H1 (cell line): ENCODE data around the gene IP6K1.
"Not testable (repeated sequence)": the region's sequence is repeated elsewhere in the genome, so short reads cannot be mapped to it uniquely, and the experiment has no call there.

ENCODE experiments used
- BRCA1 ChIP-seq: IDR thresholded peaks from 2 replicates; pipeline ENCODE4 v1.6.1; 2012; ENCODE audit warnings: low read depth, low read length, improper control_type of control experiment
- CEBPB ChIP-seq: IDR thresholded peaks from 2 replicates; pipeline ENCODE4 v1.6.1; 2012; ENCODE audit warnings: low read depth, low read length
- KDM1A ChIP-seq: fragments of 200-600, 300-600 bp; sonication (generic); IDR thresholded peaks from 2 replicates; pipeline ENCODE4 v1.7.1; 2016; ENCODE audit warnings: mild to moderate bottlenecking, low read length, borderline replicate concordance
- POLR2AphosphoS5 ChIP-seq: IDR thresholded peaks from 2 replicates; pipeline ENCODE4 v1.6.1; 2011; ENCODE audit warnings: low read depth, low read length
- YY1 ChIP-seq: IDR thresholded peaks from 2 replicates; pipeline ENCODE4 v1.6.1; 2011; ENCODE audit warnings: low read depth, mild to moderate bottlenecking, low read length
- TF ChIP-seq, protein P1 (sequence below), 3 experiments: IDR thresholded peaks; 1 replicate in 2 of 3; 2 replicates in 1 of 3; pipeline versions ENCODE4 v1.5.1 to v1.6.1; 2011; ENCODE audit warnings: low read length in 3 of 3, mild to moderate bottlenecking in 3 of 3, inconsistent platforms in 2 of 3, low read depth in 1 of 3, moderate library complexity in 1 of 3; ENCODE audit not compliant: insufficient read depth in 1 of 3; ENCODE audit errors: control extremely low read depth in 1 of 3
- TF ChIP-seq, protein P2 (sequence below): IDR thresholded peaks from 2 replicates; pipeline ENCODE4 v1.6.1; 2012; ENCODE audit warnings: inconsistent platforms

DNA sequence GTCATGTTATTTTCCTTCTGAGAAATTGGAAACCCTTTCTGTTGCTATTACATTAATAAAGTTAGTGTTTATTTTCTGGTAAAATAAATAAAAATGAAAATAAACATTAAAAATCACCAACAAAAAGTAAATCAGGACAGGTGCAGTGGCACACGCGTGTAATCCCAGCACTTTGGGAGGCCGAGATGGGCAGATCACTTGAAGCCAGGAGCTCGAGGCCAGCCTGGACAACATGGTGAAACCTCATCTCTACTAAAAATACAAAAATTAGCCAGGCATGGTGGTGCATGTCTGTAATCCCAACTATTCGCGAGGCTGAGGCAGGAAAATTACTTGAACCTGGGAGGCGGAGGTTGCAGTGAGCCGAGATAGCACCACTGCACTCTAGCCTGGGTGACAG lies 10.2 kb downstream of the IP6K1 start:
- TF ChIP-seq KDM1A, POLR2AphosphoS5, CEBPB, YY1, BRCA1: not testable (repeated sequence)
- TF ChIP-seq, protein P1, sequence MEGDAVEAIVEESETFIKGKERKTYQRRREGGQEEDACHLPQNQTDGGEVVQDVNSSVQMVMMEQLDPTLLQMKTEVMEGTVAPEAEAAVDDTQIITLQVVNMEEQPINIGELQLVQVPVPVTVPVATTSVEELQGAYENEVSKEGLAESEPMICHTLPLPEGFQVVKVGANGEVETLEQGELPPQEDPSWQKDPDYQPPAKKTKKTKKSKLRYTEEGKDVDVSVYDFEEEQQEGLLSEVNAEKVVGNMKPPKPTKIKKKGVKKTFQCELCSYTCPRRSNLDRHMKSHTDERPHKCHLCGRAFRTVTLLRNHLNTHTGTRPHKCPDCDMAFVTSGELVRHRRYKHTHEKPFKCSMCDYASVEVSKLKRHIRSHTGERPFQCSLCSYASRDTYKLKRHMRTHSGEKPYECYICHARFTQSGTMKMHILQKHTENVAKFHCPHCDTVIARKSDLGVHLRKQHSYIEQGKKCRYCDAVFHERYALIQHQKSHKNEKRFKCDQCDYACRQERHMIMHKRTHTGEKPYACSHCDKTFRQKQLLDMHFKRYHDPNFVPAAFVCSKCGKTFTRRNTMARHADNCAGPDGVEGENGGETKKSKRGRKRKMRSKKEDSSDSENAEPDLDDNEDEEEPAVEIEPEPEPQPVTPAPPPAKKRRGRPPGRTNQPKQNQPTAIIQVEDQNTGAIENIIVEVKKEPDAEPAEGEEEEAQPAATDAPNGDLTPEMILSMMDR (IDR thresholded peaks at IDR 0.05; ENCODE audit: control extremely low read depth in 1 of 3, insufficient read depth in 1 of 3, low read depth in 1 of 3, low read length in 3 of 3), result not testable (repeated sequence)
- TF ChIP-seq, protein P2, sequence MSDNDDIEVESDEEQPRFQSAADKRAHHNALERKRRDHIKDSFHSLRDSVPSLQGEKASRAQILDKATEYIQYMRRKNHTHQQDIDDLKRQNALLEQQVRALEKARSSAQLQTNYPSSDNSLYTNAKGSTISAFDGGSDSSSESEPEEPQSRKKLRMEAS, result not testable (repeated sequence)
